Tibial nerve (tissue), 4 donors: ENCODE measurements around the gene OSBPL3. TPM values are rescaled to one million over a fixed set of nuclear protein-coding genes. Genes with fewer than 3 reads are reported as not detected.
A peak's percentile ranks its signal among the peaks of the same experiment; 100 is the strongest.

Experiments
- DNase-seq, 2 donors: peaks; one replicate each; pipeline ENCODE4 v3.0.0-alpha.2; 2019; ENCODE audit warnings: low spot score in 2 of 2
- H3K27ac ChIP-seq, 4 donors: fragments of 200-600 bp; sonication (generic) in 3 of 4; one replicate each; pipeline ENCODE4 v1.5.1; 2017 to 2019; ENCODE audit warnings: mild to moderate bottlenecking in 1 of 4
- H3K27me3 ChIP-seq, 2 donors: fragments of 200-600 bp; sonication (generic) in 1 of 2; one replicate each; pipeline versions ENCODE4 v1.5.1 to v1.6.0; 2017 to 2019
- H3K36me3 ChIP-seq, 3 donors: fragments of 200-600 bp; sonication (generic); one replicate each; pipeline ENCODE4 v1.5.1; 2018 to 2019
- H3K4me1 ChIP-seq, 4 donors: fragments of 200-600 bp; sonication (generic) in 3 of 4; one replicate each; pipeline ENCODE4 v1.5.1; 2017 to 2019
- H3K4me3 ChIP-seq, 4 donors: fragments of 200-600 bp; sonication (generic) in 3 of 4; one replicate each; pipeline ENCODE4 v1.5.1; 2017 to 2019; ENCODE audit warnings: mild to moderate bottlenecking in 1 of 4, moderate library complexity in 1 of 4
- H3K9me3 ChIP-seq, 4 donors: fragments of 200-600 bp; sonication (generic) in 3 of 4; one replicate each; pipeline ENCODE4 v1.5.1; 2017 to 2019
- CTCF ChIP-seq, 5 experiments: fragments of 200-600 bp in 3 of 5; fragments of 450-650 bp in 2 of 5; sonication (generic) in 3 of 5; IDR thresholded peaks; one replicate each; pipeline ENCODE4 v1.5.1; 2016 to 2019; ENCODE audit warnings: antibody characterized with exemption in 5 of 5, mild to moderate bottlenecking in 3 of 5, moderate library complexity in 2 of 5
- EP300 ChIP-seq, 2 donors: sonication (generic); formaldehyde crosslinking; IDR thresholded peaks; one replicate each; pipeline ENCODE4 v1.6.1; 2017; ENCODE audit warnings: antibody characterized with exemption in 2 of 2, mild to moderate bottlenecking in 1 of 2
- POLR2A ChIP-seq, 2 donors: fragments of 450-650 bp; IDR thresholded peaks; one replicate each; pipeline ENCODE4 v1.6.1; 2017; ENCODE audit warnings: antibody characterized with exemption in 2 of 2, mild to moderate bottlenecking in 2 of 2, moderate library complexity in 2 of 2
- WGBS, 2 donors: methylation state at CpG; one replicate each; pipeline ENCODE4 v1.1.5; 2018; 5-methylcytosine and 5-hydroxymethylcytosine counted together
- total RNA-seq, 4 donors: library from RNA; depleted of rRNA; stranded (reverse); fragments of >200 nt; gene quantifications; one replicate each; pipeline ENCODE4 v1.1.0, GENCODE V29; 2016

OSBPL3 gene
- total RNA-seq, 4 donors from 2014 or later, result 1.6 to 7.3 (median 5.3) TPM

- Histone ChIP-seq H3K27ac (peak overlapping the region in 2 of 4 donors; percentile 55 to 71), H3K4me1 (peaks cover 5 to 43% (median 28%) of the 10 kb centered on the region in 4 donors), H3K27me3 (no peaks in the 10 kb centered on the region), H3K36me3 (no peaks in the 10 kb centered on the region), H3K9me3 (no peaks in the 10 kb centered on the region), H3K4me3 (no peak overlapping the region)
- 6 to 24% methylated on average over 1 of the region's 1 CpG for WGBS, 2 donors
- TF ChIP-seq POLR2A (IDR thresholded peaks at IDR 0.05), result no peak
- no peak for TF ChIP-seq EP300 (IDR thresholded peaks at IDR 0.05)
- TF ChIP-seq CTCF (IDR thresholded peaks at IDR 0.05), result no peak
- DNase-seq, result no peak
Measured at GRCh38 chr7:24825381-24825794, 154.6 kb downstream of the OSBPL3 start.

DNA sequence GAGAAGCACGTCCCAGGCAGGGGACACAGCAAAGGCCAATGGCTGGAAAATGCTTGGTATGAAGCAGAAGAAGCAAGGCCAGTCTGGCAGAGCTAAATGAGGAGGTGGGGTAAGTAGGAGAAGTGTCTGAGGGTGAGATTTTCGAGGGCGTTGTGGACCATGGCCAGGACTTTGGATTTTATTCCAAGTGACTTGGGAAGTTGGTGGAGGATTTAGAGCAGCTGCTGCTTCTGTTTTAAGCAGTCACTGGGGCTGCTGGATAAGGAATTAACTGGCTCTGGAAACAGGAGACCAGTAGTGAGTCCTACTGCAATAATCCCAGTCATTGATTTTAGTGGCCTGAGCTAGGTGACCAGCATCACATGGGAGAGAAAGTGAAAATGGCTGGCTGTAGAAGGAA, 155.1 kb downstream of the OSBPL3 start:
- Histone ChIP-seq H3K9me3 (no peaks in the 10 kb centered on the region), H3K4me1 (peaks cover 5 to 48% (median 29%) of the 10 kb centered on the region in 4 donors), H3K4me3 (no peak overlapping the region), H3K27me3 (no peaks in the 10 kb centered on the region), H3K36me3 (no peaks in the 10 kb centered on the region), H3K27ac (peak overlapping the region in 2 of 4 donors; percentile 55 to 71)
- DNase-seq, result no peak
- TF ChIP-seq POLR2A (IDR thresholded peaks at IDR 0.05) (no peak), EP300 (IDR thresholded peaks at IDR 0.05) (no peak), CTCF (IDR thresholded peaks at IDR 0.05) (no peak)
- 49 to 55% methylated on average over 3 of the region's 3 CpGs for WGBS, 2 donors

DNA sequence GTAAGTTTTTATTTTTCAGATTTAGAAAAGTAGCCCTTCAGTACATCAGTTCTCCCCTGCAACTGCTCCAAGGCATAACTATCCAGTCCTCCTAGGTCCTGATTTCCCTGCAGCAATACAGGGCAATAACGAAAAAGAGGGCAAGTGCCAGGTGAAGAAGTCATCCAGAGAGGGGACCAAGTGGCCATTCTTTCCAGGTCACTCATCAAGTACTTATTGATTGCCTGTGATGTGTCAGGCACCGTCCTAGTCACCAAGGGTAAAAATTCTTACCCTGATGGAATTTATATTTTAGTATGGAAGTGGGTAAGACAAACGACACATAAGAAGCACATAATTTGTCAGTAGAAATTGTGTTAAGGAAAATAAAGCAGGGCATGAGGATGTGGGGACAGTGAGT, 155.6 kb downstream of the OSBPL3 start:
- Histone ChIP-seq H3K36me3 (no peaks in the 10 kb centered on the region), H3K27ac (peak overlapping the region in 1 of 4 donors; percentile 71), H3K4me3 (no peak overlapping the region), H3K9me3 (no peaks in the 10 kb centered on the region), H3K27me3 (no peaks in the 10 kb centered on the region), H3K4me1 (peaks cover 5 to 49% (median 29%) of the 10 kb centered on the region in 4 donors)
- 86 to 90% methylated on average over 3 of the region's 3 CpGs for WGBS, 2 donors
- TF ChIP-seq POLR2A (IDR thresholded peaks at IDR 0.05) (no peak), EP300 (IDR thresholded peaks at IDR 0.05) (no peak), CTCF (IDR thresholded peaks at IDR 0.05) (no peak)
- no peak for DNase-seq

- Histone ChIP-seq H3K9me3 (no peaks in the 10 kb centered on the region), H3K27ac (peak overlapping the region; percentile 7 to 71 (median 46)), H3K4me1 (peaks cover 5 to 39% (median 23%) of the 10 kb centered on the region in 4 donors), H3K4me3 (no peak overlapping the region), H3K27me3 (no peaks in the 10 kb centered on the region), H3K36me3 (no peaks in the 10 kb centered on the region)
- no peak for TF ChIP-seq CTCF (IDR thresholded peaks at IDR 0.05)
- no peak for TF ChIP-seq EP300 (IDR thresholded peaks at IDR 0.05)
- no peak for DNase-seq
- WGBS, 2 donors, result 82 to 84% methylated on average over 3 of the region's 3 CpGs
Measured at GRCh38 chr7:24821754-24822054, 158.3 kb downstream of the OSBPL3 start.

DNA sequence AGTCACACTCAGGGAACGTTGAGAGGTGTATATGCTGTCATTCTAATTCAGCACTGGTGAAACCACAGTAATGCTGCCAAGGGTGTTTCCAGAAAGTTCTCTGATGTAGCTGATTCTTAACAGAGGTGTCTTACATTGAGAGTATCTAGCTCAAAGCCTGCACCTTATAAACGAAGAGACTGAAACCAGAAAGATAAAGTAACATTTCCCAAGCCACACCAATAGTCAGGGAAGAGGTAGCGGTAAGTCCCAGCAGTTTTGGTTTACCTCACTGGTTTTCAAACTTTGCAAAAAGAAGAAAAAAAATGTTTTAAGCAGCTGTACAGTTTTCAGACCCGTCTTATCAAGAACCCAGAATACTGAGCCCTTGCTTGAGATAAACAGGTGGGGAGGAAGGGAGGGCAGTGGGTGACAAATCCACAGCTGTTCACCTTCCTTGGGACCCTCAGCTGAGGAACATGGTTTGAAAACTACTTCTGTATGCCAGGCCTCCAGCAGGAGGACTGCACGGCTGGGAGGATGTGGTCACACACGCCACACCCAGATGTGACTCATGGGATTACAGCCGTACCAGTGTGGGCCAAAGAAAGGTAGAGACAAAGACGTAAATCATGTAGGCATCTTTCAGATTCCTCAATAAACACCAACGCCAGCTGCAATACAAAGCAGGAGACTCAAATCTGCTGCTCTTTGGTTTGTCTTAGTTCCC, 158.8 kb downstream of the OSBPL3 start:
- H3K27ac ChIP-seq, result peak overlapping the region; percentile 7 to 71 (median 46)
- no peak overlapping the region for H3K4me3 ChIP-seq
- DNase-seq, result peak in 1 of 2 donors; percentile 30
- TF ChIP-seq EP300 (IDR thresholded peaks at IDR 0.05) (peak in 1 of 2 donors; percentile 28), CTCF (IDR thresholded peaks at IDR 0.05) (peak in 1 of 5 experiments; percentile 39), POLR2A (IDR thresholded peaks at IDR 0.05) (no peak)
- H3K9me3 ChIP-seq, result no peaks in the 10 kb centered on the region
- peaks cover 5 to 34% (median 18%) of the 10 kb centered on the region in 4 donors for H3K4me1 ChIP-seq
- H3K27me3 ChIP-seq, result no peaks in the 10 kb centered on the region
- WGBS, 2 donors, result 56 to 58% methylated on average over 9 of the region's 9 CpGs
- H3K36me3 ChIP-seq, result no peaks in the 10 kb centered on the region
